Measurements from ENCODE around the gene MANEAL. TPM values are rescaled to one million over a fixed set of nuclear protein-coding genes. Genes with fewer than 3 reads are reported as not detected.

MANEAL gene
- total and polyA plus RNA-seq, 4 donors: 0.96 to 6.2 (median 1.4) TPM

DNA sequence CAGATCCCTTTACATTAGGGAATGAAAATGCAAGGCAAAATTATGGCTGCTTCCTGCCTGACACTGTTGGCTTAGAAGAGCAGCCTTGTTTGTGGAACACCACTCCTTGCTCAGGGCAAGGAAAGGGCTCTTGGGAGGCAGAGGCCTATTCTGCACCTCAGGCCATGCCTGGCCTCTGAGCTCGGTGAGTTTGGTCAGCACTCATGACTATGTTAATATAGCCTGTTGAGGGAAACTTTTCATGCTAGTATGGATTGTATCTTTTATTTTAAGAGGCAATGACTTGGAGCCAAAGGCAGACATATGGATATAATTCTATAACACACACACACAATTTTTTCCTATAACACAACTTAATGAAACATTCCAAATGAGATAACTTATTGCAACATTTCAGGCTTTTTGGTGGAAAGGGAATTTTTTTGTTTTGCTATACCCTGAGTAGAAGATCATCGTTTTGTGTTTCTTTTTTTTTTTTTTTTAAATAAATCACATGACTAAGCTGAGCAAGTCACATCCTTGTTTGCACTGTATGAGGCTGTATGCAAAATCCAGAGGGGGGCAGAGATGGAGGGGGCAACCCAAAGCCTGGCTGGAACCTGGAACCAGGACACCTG is 20.0 kb downstream of the MANEAL start:
- H3K9ac ChIP-seq (ENCODE audit: low read depth in 1 of 2, low read length in 2 of 2): no peak overlapping the region
- no peak for DNase-seq (ENCODE audit: low spot score)
- TF ChIP-seq FOXA2 (IDR thresholded peaks at IDR 0.05) (no peak), RAD21 (IDR thresholded peaks at IDR 0.05) (no peak), YY1 (IDR thresholded peaks at IDR 0.05) (no peak), GABPA (IDR thresholded peaks at IDR 0.05 in 1 of 2, conservative IDR thresholded peaks at IDR 0.05 in 1 of 2) (no peak), FOXA1 (IDR thresholded peaks at IDR 0.05) (no peak), RXRA (IDR thresholded peaks at IDR 0.05) (no peak), SP1 (IDR thresholded peaks at IDR 0.05) (no peak), HNF4A (conservative IDR thresholded peaks at IDR 0.05) (no peak), NR2F2 (IDR thresholded peaks at IDR 0.05) (no peak)
- TF ChIP-seq, protein P1, sequence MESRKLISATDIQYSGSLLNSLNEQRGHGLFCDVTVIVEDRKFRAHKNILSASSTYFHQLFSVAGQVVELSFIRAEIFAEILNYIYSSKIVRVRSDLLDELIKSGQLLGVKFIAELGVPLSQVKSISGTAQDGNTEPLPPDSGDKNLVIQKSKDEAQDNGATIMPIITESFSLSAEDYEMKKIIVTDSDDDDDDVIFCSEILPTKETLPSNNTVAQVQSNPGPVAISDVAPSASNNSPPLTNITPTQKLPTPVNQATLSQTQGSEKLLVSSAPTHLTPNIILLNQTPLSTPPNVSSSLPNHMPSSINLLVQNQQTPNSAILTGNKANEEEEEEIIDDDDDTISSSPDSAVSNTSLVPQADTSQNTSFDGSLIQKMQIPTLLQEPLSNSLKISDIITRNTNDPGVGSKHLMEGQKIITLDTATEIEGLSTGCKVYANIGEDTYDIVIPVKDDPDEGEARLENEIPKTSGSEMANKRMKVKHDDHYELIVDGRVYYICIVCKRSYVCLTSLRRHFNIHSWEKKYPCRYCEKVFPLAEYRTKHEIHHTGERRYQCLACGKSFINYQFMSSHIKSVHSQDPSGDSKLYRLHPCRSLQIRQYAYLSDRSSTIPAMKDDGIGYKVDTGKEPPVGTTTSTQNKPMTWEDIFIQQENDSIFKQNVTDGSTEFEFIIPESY (IDR thresholded peaks at IDR 0.05): no peak
- TF ChIP-seq, protein P2, sequence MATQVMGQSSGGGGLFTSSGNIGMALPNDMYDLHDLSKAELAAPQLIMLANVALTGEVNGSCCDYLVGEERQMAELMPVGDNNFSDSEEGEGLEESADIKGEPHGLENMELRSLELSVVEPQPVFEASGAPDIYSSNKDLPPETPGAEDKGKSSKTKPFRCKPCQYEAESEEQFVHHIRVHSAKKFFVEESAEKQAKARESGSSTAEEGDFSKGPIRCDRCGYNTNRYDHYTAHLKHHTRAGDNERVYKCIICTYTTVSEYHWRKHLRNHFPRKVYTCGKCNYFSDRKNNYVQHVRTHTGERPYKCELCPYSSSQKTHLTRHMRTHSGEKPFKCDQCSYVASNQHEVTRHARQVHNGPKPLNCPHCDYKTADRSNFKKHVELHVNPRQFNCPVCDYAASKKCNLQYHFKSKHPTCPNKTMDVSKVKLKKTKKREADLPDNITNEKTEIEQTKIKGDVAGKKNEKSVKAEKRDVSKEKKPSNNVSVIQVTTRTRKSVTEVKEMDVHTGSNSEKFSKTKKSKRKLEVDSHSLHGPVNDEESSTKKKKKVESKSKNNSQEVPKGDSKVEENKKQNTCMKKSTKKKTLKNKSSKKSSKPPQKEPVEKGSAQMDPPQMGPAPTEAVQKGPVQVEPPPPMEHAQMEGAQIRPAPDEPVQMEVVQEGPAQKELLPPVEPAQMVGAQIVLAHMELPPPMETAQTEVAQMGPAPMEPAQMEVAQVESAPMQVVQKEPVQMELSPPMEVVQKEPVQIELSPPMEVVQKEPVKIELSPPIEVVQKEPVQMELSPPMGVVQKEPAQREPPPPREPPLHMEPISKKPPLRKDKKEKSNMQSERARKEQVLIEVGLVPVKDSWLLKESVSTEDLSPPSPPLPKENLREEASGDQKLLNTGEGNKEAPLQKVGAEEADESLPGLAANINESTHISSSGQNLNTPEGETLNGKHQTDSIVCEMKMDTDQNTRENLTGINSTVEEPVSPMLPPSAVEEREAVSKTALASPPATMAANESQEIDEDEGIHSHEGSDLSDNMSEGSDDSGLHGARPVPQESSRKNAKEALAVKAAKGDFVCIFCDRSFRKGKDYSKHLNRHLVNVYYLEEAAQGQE (IDR thresholded peaks at IDR 0.05): no peak
- TF ChIP-seq, protein P3, sequence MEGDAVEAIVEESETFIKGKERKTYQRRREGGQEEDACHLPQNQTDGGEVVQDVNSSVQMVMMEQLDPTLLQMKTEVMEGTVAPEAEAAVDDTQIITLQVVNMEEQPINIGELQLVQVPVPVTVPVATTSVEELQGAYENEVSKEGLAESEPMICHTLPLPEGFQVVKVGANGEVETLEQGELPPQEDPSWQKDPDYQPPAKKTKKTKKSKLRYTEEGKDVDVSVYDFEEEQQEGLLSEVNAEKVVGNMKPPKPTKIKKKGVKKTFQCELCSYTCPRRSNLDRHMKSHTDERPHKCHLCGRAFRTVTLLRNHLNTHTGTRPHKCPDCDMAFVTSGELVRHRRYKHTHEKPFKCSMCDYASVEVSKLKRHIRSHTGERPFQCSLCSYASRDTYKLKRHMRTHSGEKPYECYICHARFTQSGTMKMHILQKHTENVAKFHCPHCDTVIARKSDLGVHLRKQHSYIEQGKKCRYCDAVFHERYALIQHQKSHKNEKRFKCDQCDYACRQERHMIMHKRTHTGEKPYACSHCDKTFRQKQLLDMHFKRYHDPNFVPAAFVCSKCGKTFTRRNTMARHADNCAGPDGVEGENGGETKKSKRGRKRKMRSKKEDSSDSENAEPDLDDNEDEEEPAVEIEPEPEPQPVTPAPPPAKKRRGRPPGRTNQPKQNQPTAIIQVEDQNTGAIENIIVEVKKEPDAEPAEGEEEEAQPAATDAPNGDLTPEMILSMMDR (IDR thresholded peaks at IDR 0.05; ENCODE audit: low read depth, low read length, missing input control): no peak
- TF ChIP-seq, protein P4, sequence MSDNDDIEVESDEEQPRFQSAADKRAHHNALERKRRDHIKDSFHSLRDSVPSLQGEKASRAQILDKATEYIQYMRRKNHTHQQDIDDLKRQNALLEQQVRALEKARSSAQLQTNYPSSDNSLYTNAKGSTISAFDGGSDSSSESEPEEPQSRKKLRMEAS (IDR thresholded peaks at IDR 0.05): no peak
- H3K4me1 ChIP-seq (ENCODE audit: control insufficient read depth in 4 of 4, insufficient read depth in 4 of 4, low read length in 3 of 4): peaks cover 6 to 24% (median 15%) of the 10 kb centered on the region in 4 donors
- no peaks in the 10 kb centered on the region for H3K9me3 ChIP-seq (ENCODE audit: control insufficient read depth in 4 of 4, low read length in 3 of 4)
- peaks cover 0 to 24% (median 12%) of the 10 kb centered on the region in 4 donors for H3K36me3 ChIP-seq (ENCODE audit: control insufficient read depth in 4 of 4, insufficient read depth in 3 of 4, low read depth in 1 of 4, low read length in 3 of 4)
- H3K4me3 ChIP-seq (ENCODE audit: low read depth in 1 of 3, low read length in 3 of 3): no peak overlapping the region
- no peak overlapping the region for H3K27ac ChIP-seq (ENCODE audit: low read depth in 1 of 2, low read length in 2 of 2)
- 87% methylated on average over 2 of the region's 2 CpGs for WGBS
- no peaks in the 10 kb centered on the region for H3K27me3 ChIP-seq (ENCODE audit: control insufficient read depth in 4 of 4, insufficient read depth in 4 of 4, low read length in 3 of 4)

DNA sequence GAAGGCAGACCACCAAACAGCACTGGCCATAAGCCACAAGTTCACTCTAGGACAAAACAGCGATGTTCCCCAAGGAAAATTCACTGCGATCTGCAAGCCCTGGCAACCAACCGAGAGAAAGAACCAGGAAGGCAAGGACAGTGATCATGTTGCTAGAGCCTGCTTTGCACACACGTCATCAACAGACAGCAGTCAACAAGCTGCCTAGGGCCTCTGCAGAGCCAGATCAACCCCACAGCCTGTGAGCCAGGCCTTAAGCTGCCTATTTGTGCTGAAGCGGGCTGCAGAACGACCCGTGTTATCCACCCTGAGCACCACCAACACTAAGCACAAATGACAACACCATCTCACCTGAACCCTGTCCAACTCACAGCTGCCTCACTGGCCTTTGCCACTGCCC is 20.6 kb downstream of the MANEAL start:
- no peak for DNase-seq (ENCODE audit: low spot score)
- H3K9me3 ChIP-seq (ENCODE audit: control insufficient read depth in 4 of 4, low read length in 3 of 4): no peaks in the 10 kb centered on the region
- H3K36me3 ChIP-seq (ENCODE audit: control insufficient read depth in 4 of 4, insufficient read depth in 3 of 4, low read depth in 1 of 4, low read length in 3 of 4): peaks cover 0 to 28% (median 12%) of the 10 kb centered on the region in 4 donors
- no peak overlapping the region for H3K4me3 ChIP-seq (ENCODE audit: low read depth in 1 of 3, low read length in 3 of 3)
- no peaks in the 10 kb centered on the region for H3K27me3 ChIP-seq (ENCODE audit: control insufficient read depth in 4 of 4, insufficient read depth in 4 of 4, low read length in 3 of 4)
- H3K4me1 ChIP-seq (ENCODE audit: control insufficient read depth in 4 of 4, insufficient read depth in 4 of 4, low read length in 3 of 4): peaks cover 4 to 17% (median 10%) of the 10 kb centered on the region in 4 donors
- H3K9ac ChIP-seq (ENCODE audit: low read depth in 1 of 2, low read length in 2 of 2): no peak overlapping the region
- 95% methylated on average over 7 of the region's 7 CpGs for WGBS
- no peak overlapping the region for H3K27ac ChIP-seq (ENCODE audit: low read depth in 1 of 2, low read length in 2 of 2)
- no peak for TF ChIP-seq FOXA1 (IDR thresholded peaks at IDR 0.05)
- TF ChIP-seq, protein P3 (IDR thresholded peaks at IDR 0.05; ENCODE audit: low read depth, low read length, missing input control): no peak
- TF ChIP-seq HNF4A (conservative IDR thresholded peaks at IDR 0.05): no peak
- no peak for TF ChIP-seq FOXA2 (IDR thresholded peaks at IDR 0.05)
- TF ChIP-seq YY1 (IDR thresholded peaks at IDR 0.05): no peak
- no peak for TF ChIP-seq SP1 (IDR thresholded peaks at IDR 0.05)
- no peak for TF ChIP-seq HNF4G (IDR thresholded peaks at IDR 0.05)
- TF ChIP-seq, protein P2 (IDR thresholded peaks at IDR 0.05): no peak
- TF ChIP-seq, protein P5, sequence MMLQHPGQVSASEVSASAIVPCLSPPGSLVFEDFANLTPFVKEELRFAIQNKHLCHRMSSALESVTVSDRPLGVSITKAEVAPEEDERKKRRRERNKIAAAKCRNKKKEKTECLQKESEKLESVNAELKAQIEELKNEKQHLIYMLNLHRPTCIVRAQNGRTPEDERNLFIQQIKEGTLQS (IDR thresholded peaks at IDR 0.05): no peak
- no peak for TF ChIP-seq EGR1 (IDR thresholded peaks at IDR 0.05; ENCODE audit: low read depth in 2 of 2)
